Spleen (tissue), 11 donors: ENCODE results near the gene SLC23A2. TPM values are rescaled to one million over a fixed set of nuclear protein-coding genes. Genes with fewer than 3 reads are reported as not detected.

Experiments
- DNase-seq: peaks from one replicate; pipeline ENCODE4 v3.0.0-alpha.2; 2020
- H3K27ac ChIP-seq, 8 donors: fragments of 200-600 bp; sonication (generic) in 7 of 8; 1 replicate in 4 of 8; 2 replicates in 4 of 8; pipeline versions ENCODE4 v1.5.0 to v1.8.0; 2016 to 2021; ENCODE audit warnings: inconsistent platforms in 4 of 8, mild to moderate bottlenecking in 4 of 8, moderate library complexity in 1 of 8
- H3K27me3 ChIP-seq, 7 donors: fragments of 200-600 bp; sonication (generic) in 6 of 7; replicated peaks in 1 of 7; 1 replicate in 4 of 7; 2 replicates in 3 of 7; pipeline versions ENCODE4 v1.5.0 to v1.8.0; 2016 to 2021; ENCODE audit warnings: inconsistent platforms in 3 of 7, mild to moderate bottlenecking in 1 of 7
- H3K36me3 ChIP-seq, 6 donors: fragments of 200-600 bp; sonication (generic) in 5 of 6; 1 replicate in 4 of 6; 2 replicates in 2 of 6; pipeline versions ENCODE4 v1.5.0 to v1.8.0; 2016 to 2021; ENCODE audit warnings: inconsistent platforms in 2 of 6
- H3K4me1 ChIP-seq, 6 donors: fragments of 200-600 bp; sonication (generic) in 5 of 6; 1 replicate in 3 of 6; 2 replicates in 3 of 6; pipeline versions ENCODE4 v1.5.0 to v1.8.0; 2016 to 2021; ENCODE audit warnings: inconsistent platforms in 3 of 6
- H3K4me3 ChIP-seq, 8 donors: fragments of 200-600 bp; sonication (generic) in 7 of 8; 1 replicate in 4 of 8; 2 replicates in 4 of 8; pipeline versions ENCODE4 v1.5.0 to v1.8.0; 2016 to 2021; ENCODE audit warnings: inconsistent platforms in 4 of 8, mild to moderate bottlenecking in 4 of 8, moderate library complexity in 2 of 8
- H3K9me3 ChIP-seq, 8 donors: fragments of 200-600 bp; sonication (generic) in 7 of 8; 1 replicate in 4 of 8; 2 replicates in 4 of 8; pipeline versions ENCODE4 v1.5.0 to v1.8.0; 2016 to 2021; ENCODE audit warnings: inconsistent platforms in 4 of 8
- CTCF ChIP-seq, 11 experiments: fragments of 200-600 bp in 7 of 11; fragments of 450-650 bp in 4 of 11; sonication (generic) in 4 of 11; IDR thresholded peaks in 8 of 11; conservative IDR thresholded peaks in 3 of 11; 1 replicate in 7 of 11; 2 replicates in 4 of 11; pipeline versions ENCODE4 v1.4.0 to v1.8.0; 2016 to 2021; ENCODE audit warnings: antibody characterized with exemption in 11 of 11, inconsistent platforms in 4 of 11, mild to moderate bottlenecking in 1 of 11
- POLR2A ChIP-seq, 3 donors: fragments of 450-650 bp; IDR thresholded peaks; one replicate each; pipeline ENCODE4 v1.5.1; 2017; ENCODE audit warnings: antibody characterized with exemption in 3 of 3, mild to moderate bottlenecking in 1 of 3
- POLR2AphosphoS5 ChIP-seq, 3 donors: sonication (generic); formaldehyde crosslinking; IDR thresholded peaks; one replicate each; pipeline ENCODE4 v1.5.1; 2017; ENCODE audit warnings: antibody characterized with exemption in 3 of 3
- WGBS, 5 donors: extraction: QIAGEN DNeasy Blood & Tissue Kit in 3 of 5; methylation state at CpG; one replicate each; pipeline versions ENCODE4 v1.1.5 to v1.1.7; 2013 to 2018; 5-methylcytosine and 5-hydroxymethylcytosine counted together
- intact Hi-C: fragments of 100-400 bp; cut with DNase I; formaldehyde crosslinking; loops from one replicate; pipeline ENCODE4 v1.15.0; 2023; ENCODE audit warnings: low total_unique reads
- polyA plus RNA-seq, 3 donors: library from polyadenylated mRNA; stranded (reverse); fragments of 200-250 nt; gene quantifications; one replicate each; pipeline ENCODE4 v1.2.1, GENCODE V29; 2013
- total RNA-seq, 7 donors: library from RNA; depleted of rRNA in 3 of 7; stranded (reverse); fragments of >200 nt in 3 of 7; fragmentation: NEBNext Ultra II Directional in 4 of 7; extraction: Animal tissue kit (Norgen Biotek cat#: 25700) in 4 of 7; gene quantifications; one replicate each; pipeline versions ENCODE4 v1.1.0 to v1.2.1, GENCODE V29; 2016 to 2021
- donor health status: healthy with polysubstance abuse.
- donor health status: DM: no; HTN: no; CAD: no; lungs with moderate emphysema.
- donor health status: DM: no; HTN: no; CAD: no.
- donor health status: Bipolar disorder and iron deficiency.
- donor health status: healthy.
- donor health status: DM: no; HTN: no; CAD: no.
- donor health status: DM: yes; HTN: yes; CAD: no.

Gene SLC23A2
- total and polyA plus RNA-seq, 10 donors = 5.1 to 72.0 (median 45.8) TPM

GRCh38 chr20:4957187-4957586, 44.1 kb downstream of the SLC23A2 start:
- Histone ChIP-seq H3K9me3 (no peaks in the 10 kb centered on the region), H3K4me1 (peaks cover 0 to 46% (median 20%) of the 10 kb centered on the region in 6 donors), H3K27me3 (no peaks in the 10 kb centered on the region), H3K27ac (no peak overlapping the region), H3K4me3 (no peak overlapping the region), H3K36me3 (peaks cover 0 to 7% (median 0%) of the 10 kb centered on the region in 6 donors)
- TF ChIP-seq POLR2A (IDR thresholded peaks at IDR 0.05) = no peak
- no peak for TF ChIP-seq POLR2AphosphoS5 (IDR thresholded peaks at IDR 0.05)
- peak in 1 of 11 experiments; percentile 25 for TF ChIP-seq CTCF (IDR thresholded peaks at IDR 0.05 in 8 of 11, conservative IDR thresholded peaks at IDR 0.05 in 3 of 11)
- intact Hi-C loops = loop anchor here (5.0 kb wide), 1 partner anchor 140 kb away; no protein-coding TSS in a partner anchor
- WGBS, 5 donors = 75 to 92% (median 92%) methylated on average over 2 of the region's 2 CpGs
- no peak for DNase-seq

- no peak overlapping the region for H3K27ac ChIP-seq
- no peaks in the 10 kb centered on the region for H3K27me3 ChIP-seq
- no peak for DNase-seq
- peaks cover 0 to 37% (median 14%) of the 10 kb centered on the region in 6 donors for H3K4me1 ChIP-seq
- peaks cover 0 to 8% (median 0%) of the 10 kb centered on the region in 6 donors for H3K36me3 ChIP-seq
- TF ChIP-seq CTCF (IDR thresholded peaks at IDR 0.05 in 8 of 11, conservative IDR thresholded peaks at IDR 0.05 in 3 of 11) = peak; percentile 64 to 87 (median 79)
- TF ChIP-seq POLR2A (IDR thresholded peaks at IDR 0.05) = no peak
- H3K9me3 ChIP-seq = no peaks in the 10 kb centered on the region
- no peak overlapping the region for H3K4me3 ChIP-seq
- 49 to 59% (median 57%) methylated on average over 3 of the region's 3 CpGs for WGBS, 5 donors
- intact Hi-C loops = loop anchor here (5.0 kb wide), 1 partner anchor 141 kb away; no protein-coding TSS in a partner anchor
Measured at GRCh38 chr20:4956200-4956810, 45.0 kb downstream of the SLC23A2 start.

GRCh38 chr20:4953881-4954280, 47.4 kb downstream of the SLC23A2 start:
- intact Hi-C loops = no loop called here
- Histone ChIP-seq H3K4me1 (peaks cover 5 to 48% (median 26%) of the 10 kb centered on the region in 6 donors), H3K27ac (no peak overlapping the region), H3K4me3 (no peak overlapping the region), H3K9me3 (no peaks in the 10 kb centered on the region), H3K36me3 (peaks cover 0 to 21% (median 0%) of the 10 kb centered on the region in 6 donors), H3K27me3 (no peaks in the 10 kb centered on the region)
- DNase-seq = no peak
- no peak for TF ChIP-seq CTCF (IDR thresholded peaks at IDR 0.05 in 8 of 11, conservative IDR thresholded peaks at IDR 0.05 in 3 of 11)
- TF ChIP-seq POLR2AphosphoS5 (IDR thresholded peaks at IDR 0.05) = no peak
- no peak for TF ChIP-seq POLR2A (IDR thresholded peaks at IDR 0.05)

- no peak overlapping the region for H3K4me3 ChIP-seq
- DNase-seq = no peak
- 94 to 100% (median 97%) methylated on average over 1 of the region's 1 CpG for WGBS, 5 donors
- no peak overlapping the region for H3K27ac ChIP-seq
- H3K9me3 ChIP-seq = no peaks in the 10 kb centered on the region
- intact Hi-C loops = no loop called here
- H3K4me1 ChIP-seq = peaks cover 7 to 51% (median 33%) of the 10 kb centered on the region in 6 donors
- peaks cover 0 to 32% (median 0%) of the 10 kb centered on the region in 6 donors for H3K36me3 ChIP-seq
- TF ChIP-seq CTCF (IDR thresholded peaks at IDR 0.05 in 8 of 11, conservative IDR thresholded peaks at IDR 0.05 in 3 of 11) (no peak), POLR2AphosphoS5 (IDR thresholded peaks at IDR 0.05) (no peak), POLR2A (IDR thresholded peaks at IDR 0.05) (no peak)
- no peaks in the 10 kb centered on the region for H3K27me3 ChIP-seq
Measured at GRCh38 chr20:4952229-4952628, 49.1 kb downstream of the SLC23A2 start.
